Upper lobe of right lung (tissue), 1 donor: Measurements from ENCODE around the gene ADGRD2. TPM values are rescaled to one million over a fixed set of nuclear protein-coding genes. Genes with fewer than 3 reads are reported as not detected.

Source experiments
- ATAC-seq: fragments of 200-7000 bp; cut with Tn5 transposase; one replicate; pipeline ENCODE4 v1.9.1; 2020; ENCODE audit warnings: mild to moderate bottlenecking, moderate library complexity
- DNase-seq: peaks from one replicate; pipeline ENCODE4 v3.0.0-alpha.2; 2020
- H3K27ac ChIP-seq: fragments of 200-600 bp; one replicate; pipeline ENCODE4 v1.8.0; 2022
- H3K27me3 ChIP-seq: fragments of 200-600 bp; one replicate; pipeline ENCODE4 v1.8.0; 2022; ENCODE audit warnings: mild to moderate bottlenecking
- H3K36me3 ChIP-seq: fragments of 200-600 bp; one replicate; pipeline ENCODE4 v1.8.0; 2022
- H3K4me1 ChIP-seq: fragments of 200-600 bp; one replicate; pipeline ENCODE4 v1.8.0; 2022
- H3K4me3 ChIP-seq: fragments of 200-600 bp; one replicate; pipeline ENCODE4 v1.8.0; 2022; ENCODE audit warnings: mild to moderate bottlenecking
- H3K9me3 ChIP-seq: fragments of 200-600 bp; one replicate; pipeline ENCODE4 v1.8.0; 2022
- intact Hi-C: fragments of 100-400 bp; cut with DNase I; formaldehyde crosslinking; loops from one replicate; pipeline ENCODE4 v1.11.0; 2022
- total RNA-seq: library from RNA; stranded (reverse); fragmentation: NEBNext Ultra II Directional; extraction: Animal tissue kit (Norgen Biotek cat#: 25700); gene quantifications from one replicate; pipeline ENCODE4 v1.2.1, GENCODE V29; 2021
- TF ChIP-seq, protein P1 (sequence below): fragments of 200-600 bp; IDR thresholded peaks from one replicate; pipeline ENCODE4 v1.8.0; 2022; ENCODE audit warnings: antibody characterized with exemption
- donor health status: DM: no; HTN: yes; CAD: no; lungs with severe emphysema.

Gene ADGRD2
- total RNA-seq, 1 donor from 2014 or later = not detected

DNA sequence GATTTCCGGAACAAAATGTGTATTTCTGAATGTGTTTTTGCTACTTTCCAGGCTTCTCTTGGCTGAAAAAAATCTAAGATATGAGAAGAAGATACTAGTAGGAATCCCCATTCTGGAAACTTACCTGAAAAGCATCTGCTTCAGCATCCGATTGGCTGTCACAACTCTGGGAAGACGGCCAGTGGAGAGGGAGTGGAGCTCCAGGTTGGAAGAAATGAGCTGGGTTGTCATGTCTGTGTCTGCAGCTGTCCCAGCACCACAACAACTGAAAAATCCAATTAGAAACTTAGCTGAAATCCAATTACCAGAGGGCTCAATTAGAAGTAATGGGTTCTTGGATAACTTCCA lies 38.0 kb upstream of the ADGRD2 start:
- Histone ChIP-seq H3K9me3 (no peaks in the 10 kb centered on the region), H3K27ac (no peak overlapping the region), H3K27me3 (no peaks in the 10 kb centered on the region), H3K36me3 (peaks cover 71% of the 10 kb centered on the region), H3K4me3 (no peak overlapping the region), H3K4me1 (peaks cover 11% of the 10 kb centered on the region)
- no peak for DNase-seq
- intact Hi-C loops = no loop called here
- ATAC-seq = no peak
- TF ChIP-seq, protein P1, sequence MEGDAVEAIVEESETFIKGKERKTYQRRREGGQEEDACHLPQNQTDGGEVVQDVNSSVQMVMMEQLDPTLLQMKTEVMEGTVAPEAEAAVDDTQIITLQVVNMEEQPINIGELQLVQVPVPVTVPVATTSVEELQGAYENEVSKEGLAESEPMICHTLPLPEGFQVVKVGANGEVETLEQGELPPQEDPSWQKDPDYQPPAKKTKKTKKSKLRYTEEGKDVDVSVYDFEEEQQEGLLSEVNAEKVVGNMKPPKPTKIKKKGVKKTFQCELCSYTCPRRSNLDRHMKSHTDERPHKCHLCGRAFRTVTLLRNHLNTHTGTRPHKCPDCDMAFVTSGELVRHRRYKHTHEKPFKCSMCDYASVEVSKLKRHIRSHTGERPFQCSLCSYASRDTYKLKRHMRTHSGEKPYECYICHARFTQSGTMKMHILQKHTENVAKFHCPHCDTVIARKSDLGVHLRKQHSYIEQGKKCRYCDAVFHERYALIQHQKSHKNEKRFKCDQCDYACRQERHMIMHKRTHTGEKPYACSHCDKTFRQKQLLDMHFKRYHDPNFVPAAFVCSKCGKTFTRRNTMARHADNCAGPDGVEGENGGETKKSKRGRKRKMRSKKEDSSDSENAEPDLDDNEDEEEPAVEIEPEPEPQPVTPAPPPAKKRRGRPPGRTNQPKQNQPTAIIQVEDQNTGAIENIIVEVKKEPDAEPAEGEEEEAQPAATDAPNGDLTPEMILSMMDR = no peak

DNA sequence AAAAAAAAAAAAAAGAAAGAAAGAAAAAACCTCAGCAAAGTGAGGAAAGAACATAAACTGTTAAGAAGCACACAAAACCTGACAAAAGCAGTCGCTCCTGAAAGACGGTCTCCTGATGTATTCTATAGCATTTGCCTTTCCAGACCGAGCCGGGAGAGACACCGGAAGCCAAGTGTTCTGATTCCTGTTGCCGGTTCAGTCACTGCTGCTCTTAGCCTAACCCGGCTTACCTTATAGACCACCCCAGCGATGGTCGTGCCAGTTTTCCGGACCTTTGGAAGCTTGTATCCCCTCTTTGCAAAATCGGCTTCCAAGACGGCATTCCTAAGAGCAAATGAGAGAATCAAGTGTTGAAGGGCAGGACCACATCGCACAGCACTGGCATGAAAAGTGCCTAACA lies 35.6 kb upstream of the ADGRD2 start:
- Histone ChIP-seq H3K27ac (peak overlapping the region; percentile 72), H3K4me1 (peaks cover 11% of the 10 kb centered on the region), H3K27me3 (no peaks in the 10 kb centered on the region), H3K36me3 (peaks cover 47% of the 10 kb centered on the region), H3K9me3 (no peaks in the 10 kb centered on the region), H3K4me3 (peak overlapping the region; percentile 89)
- TF ChIP-seq, protein P1 = no peak
- ATAC-seq (no peak), DNase-seq (no peak)
- intact Hi-C loops = no loop called here

DNA sequence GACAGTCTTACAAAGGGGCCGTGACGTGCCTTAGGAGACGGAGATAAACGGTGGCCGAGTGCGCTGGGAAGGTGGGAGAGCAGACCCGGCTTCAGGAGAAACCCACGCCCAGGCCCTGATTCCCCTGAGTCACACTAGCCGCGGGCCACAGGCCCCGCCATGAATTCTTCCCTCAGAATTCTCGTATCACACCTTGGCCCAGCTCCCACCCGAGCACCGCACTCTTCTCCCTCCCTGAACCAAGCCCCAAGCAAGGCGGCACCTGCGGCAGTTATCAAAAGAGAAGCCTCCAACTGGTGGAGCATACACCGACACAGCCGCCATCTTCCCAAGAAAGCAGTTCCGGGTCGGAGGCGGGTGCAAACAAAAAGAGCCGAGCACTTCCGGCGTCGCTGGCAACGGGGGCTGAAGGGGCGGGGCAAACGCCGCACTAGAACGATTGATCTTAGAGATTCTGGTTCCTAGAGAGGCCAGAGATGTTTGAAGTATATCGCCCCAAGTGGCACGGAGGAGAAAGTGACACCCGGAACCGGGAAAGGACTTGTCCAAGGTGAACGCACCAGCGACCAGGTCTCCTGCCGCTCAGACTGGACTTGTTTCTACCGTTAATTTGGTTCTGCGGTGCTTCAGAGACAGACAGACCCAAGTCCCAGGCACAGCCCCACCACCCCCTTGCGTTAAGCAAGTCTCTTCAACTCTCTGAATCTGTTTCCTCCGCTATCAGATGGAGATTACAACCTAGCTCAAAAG lies 35.0 kb upstream of the ADGRD2 start, which contains the start of gene PSMB7:
Gene PSMB7 (minus strand): TSS at position 341 of the 750 bp plus-strand sequence. CDS start 17 bp downstream, at position 324.
- H3K27ac ChIP-seq = peak within 1 kb of the TSS; percentile 72
- DNase-seq = peak; percentile 98
- intact Hi-C loops = no loop called here
- peak; percentile 99 for ATAC-seq
- no peaks in the 10 kb centered on the region for H3K9me3 ChIP-seq
- peaks cover 40% of the 10 kb centered on the region for H3K36me3 ChIP-seq
- TF ChIP-seq, protein P1 = peak; percentile 86
- peak within 1 kb of the TSS; percentile 89 for H3K4me3 ChIP-seq
- H3K27me3 ChIP-seq = no peaks in the 10 kb centered on the region
- peaks cover 11% of the 10 kb centered on the region for H3K4me1 ChIP-seq

DNA sequence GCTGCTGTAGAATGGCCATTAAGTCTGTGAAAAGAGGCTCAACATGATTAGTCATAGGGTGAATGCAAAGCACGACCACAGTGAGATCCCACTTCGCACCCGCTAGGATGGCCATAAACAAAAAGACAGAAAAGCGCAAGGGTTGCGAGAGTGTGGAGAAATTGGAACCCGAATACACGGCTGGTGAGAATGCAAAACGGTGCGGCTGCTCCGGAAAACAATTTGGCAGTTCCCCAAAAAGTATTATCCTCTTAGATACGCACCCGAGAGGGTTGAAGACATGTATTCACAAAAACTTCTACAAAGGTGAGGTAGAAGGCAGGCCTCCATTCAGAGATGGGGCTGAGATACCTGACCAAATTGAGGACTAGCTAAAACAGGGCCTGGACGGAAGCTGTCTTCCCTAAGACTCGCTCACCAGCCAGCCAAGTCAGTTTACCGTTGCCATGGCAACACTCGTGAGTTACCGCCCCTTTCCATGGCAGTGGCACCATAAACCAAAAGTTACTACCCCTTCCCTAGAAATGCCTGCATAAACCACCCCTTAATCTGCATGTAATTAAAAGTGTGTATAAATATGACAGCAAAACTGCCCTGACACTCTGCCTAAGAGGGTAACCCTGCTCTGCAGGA lies 34.3 kb upstream of the ADGRD2 start:
- no peak for DNase-seq
- H3K27ac ChIP-seq = no peak overlapping the region
- TF ChIP-seq, protein P1 = no peak
- H3K4me3 ChIP-seq = peak overlapping the region; percentile 89
- intact Hi-C loops = no loop called here
- ATAC-seq = no peak
- no peaks in the 10 kb centered on the region for H3K27me3 ChIP-seq
- H3K9me3 ChIP-seq = no peaks in the 10 kb centered on the region
- H3K4me1 ChIP-seq = peaks cover 11% of the 10 kb centered on the region
- peaks cover 33% of the 10 kb centered on the region for H3K36me3 ChIP-seq

DNA sequence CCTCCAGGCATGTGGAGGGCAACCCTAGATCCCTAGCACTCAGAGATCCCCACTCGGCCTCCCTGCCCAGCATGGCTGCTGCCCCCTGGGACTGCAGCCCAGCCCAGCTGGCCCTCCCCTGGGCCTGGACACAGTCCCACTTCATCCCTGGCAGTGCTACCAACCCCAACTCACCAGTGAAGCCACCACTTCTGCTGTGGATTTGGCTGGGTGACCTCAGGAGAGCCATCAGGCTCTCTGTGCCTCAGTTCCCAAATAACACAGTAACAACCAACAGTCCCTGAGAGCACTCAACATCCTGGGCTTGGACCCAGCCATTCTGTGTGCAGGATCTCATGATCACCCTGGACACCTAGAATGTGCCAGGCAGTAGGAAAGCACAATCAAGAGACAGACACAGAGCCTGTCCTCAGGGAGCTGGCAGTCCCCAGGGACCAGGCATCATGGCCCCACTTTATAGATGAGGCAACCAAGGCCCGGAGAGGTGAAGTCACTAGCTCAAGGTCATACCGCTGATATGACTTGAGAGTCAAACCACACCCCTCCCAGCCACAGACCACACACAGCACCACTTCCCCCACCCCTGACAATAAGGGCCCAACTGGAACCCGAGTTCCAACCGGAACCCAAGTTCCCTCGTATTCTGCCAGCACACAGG lies 30.3 kb upstream of the ADGRD2 start:
- no peak for ATAC-seq
- H3K27ac ChIP-seq = no peak overlapping the region
- TF ChIP-seq, protein P1 = peak; percentile 23
- no peaks in the 10 kb centered on the region for H3K27me3 ChIP-seq
- H3K9me3 ChIP-seq = no peaks in the 10 kb centered on the region
- no peaks in the 10 kb centered on the region for H3K36me3 ChIP-seq
- intact Hi-C loops = no loop called here
- no peaks in the 10 kb centered on the region for H3K4me1 ChIP-seq
- no peak overlapping the region for H3K4me3 ChIP-seq
- no peak for DNase-seq
